Measurements from ENCODE around the gene CCDC13.

- TF ChIP-seq ZNF384 (IDR thresholded peaks at IDR 0.05) (no peak), SP1 (IDR thresholded peaks at IDR 0.05) (no peak), SUZ12 (IDR thresholded peaks at IDR 0.05) (no peak), ARNT (IDR thresholded peaks at IDR 0.05) (no peak), TARDBP (IDR thresholded peaks at IDR 0.05) (no peak)
- TF ChIP-seq, protein P1, sequence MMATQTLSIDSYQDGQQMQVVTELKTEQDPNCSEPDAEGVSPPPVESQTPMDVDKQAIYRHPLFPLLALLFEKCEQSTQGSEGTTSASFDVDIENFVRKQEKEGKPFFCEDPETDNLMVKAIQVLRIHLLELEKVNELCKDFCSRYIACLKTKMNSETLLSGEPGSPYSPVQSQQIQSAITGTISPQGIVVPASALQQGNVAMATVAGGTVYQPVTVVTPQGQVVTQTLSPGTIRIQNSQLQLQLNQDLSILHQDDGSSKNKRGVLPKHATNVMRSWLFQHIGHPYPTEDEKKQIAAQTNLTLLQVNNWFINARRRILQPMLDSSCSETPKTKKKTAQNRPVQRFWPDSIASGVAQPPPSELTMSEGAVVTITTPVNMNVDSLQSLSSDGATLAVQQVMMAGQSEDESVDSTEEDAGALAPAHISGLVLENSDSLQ (IDR thresholded peaks at IDR 0.05): no peak
Measured at GRCh38 chr3:42790714-42791229, 17.7 kb upstream of the CCDC13 start.
